Stimulated activated CD4-positive, alpha-beta T cell treated with anti-CD3 and anti-CD28 coated beads, TNF-alpha, amount 100 ng/mL, for 24 hours (primary cell): ENCODE data around the gene HPS6.

Source experiments
- DNase-seq, 3 experiments: peaks; one replicate each; pipeline ENCODE4 v3.0.0-alpha.2; 2020; ENCODE audit warnings: low read depth in 3 of 3

The HPS6 gene

GRCh38 chr10:102068216-102068615, 3.1 kb downstream of the HPS6 start:
- no peak for DNase-seq

DNA sequence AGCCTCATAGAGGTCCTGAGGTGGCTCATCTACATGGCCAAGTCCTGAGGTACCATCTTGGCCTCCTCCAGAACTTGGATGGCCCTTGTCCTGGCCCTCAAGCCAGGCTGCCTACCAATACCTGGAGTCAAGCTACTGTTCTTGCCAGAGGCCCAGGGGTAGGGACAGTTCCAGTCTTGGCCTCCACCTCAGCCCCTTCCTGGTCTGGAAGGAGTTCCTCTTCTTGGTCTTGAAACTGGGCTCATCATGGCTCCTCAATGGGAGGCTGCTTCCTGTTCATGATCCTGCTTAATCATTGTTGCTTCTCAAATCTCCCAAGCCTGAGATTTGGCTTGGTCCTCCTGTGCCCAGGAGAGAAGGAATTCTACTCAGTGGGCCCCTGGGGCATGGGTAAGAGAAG, 3.9 kb downstream of the HPS6 start:
- no peak for DNase-seq

DNA sequence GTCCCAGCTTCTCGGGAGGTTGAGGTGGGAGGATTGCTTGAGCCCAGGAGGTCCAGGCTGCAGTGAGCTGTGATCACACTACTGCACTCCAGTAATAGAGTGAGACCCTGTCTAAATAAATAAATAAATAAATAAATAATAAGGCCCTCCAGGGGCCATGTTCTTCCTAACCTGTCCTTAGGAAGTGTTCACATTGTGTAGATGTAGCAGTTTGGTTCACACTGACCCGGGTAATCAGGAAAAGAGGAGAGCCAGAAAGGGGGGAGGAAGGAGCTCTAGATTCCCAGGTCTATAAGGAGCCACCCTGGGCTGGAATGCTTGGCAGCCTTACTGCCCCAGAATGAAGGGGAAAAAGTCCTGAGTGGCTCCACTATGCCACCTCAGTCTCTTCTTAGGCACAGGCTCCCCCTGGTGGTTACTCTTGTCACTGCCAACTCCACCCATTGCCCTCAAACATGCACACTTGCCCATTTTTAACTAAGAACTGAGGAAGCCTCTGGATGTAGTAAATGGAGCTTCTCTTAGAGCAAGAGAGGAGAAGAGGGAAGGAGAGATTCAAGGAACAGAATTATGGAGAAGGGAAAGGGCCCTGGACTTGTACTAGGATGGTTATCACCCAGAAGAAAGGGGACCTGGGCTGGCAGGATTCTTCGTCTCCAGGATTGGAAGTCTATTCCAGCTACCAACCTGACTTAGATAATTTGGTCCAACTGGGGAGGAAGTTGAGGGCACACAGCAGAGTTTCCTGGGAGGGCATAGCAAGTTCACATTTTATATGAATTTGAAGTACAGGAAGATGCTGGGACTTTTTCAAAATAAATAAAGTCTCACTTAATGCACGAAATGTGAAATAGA, 7.8 kb downstream of the HPS6 start:
- peak; percentile 58 to 79 (median 76) for DNase-seq

DNA sequence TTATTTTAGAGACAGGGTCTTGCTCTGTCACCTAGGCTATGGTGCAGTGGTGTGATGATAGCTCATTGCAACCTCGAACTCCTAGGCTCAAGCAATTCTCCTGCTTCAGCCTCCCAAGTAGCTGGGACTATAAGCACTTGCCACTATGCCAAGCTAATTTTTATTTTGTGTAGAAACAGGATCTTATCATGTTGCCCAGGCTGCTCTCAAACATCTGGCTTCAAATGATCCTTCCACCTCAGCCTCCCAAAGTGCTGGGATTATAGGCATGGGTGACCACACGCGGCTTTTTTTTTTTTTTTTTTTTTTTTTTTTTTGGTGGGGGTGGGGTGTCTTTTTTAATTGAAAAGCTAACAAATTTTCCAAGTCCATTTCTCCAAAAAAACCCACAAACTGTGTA, 18.4 kb downstream of the HPS6 start:
- no peak for DNase-seq

GRCh38 chr10:102085336-102085735, 20.2 kb downstream of the HPS6 start:
- DNase-seq: no peak

DNA sequence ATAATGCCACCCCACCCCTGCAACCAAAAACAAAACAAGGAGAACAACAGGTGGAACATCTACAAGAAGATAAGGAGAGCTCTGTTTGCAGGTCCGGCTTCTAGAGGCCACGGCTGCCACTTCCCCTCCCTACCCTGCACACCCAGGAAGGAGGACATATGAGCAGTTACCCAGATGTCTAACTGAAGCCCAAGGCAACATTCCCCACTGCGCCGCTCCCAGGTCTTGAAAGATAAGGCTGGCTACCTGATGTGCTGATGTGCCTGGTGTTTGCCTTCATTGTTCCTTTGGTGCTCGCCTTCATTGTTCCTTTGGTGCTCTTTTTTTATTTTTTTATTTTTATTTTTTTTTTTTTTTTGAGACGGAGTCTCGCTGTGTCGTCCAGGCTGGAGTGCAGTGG, 21.0 kb downstream of the HPS6 start:
- DNase-seq: no peak

DNA sequence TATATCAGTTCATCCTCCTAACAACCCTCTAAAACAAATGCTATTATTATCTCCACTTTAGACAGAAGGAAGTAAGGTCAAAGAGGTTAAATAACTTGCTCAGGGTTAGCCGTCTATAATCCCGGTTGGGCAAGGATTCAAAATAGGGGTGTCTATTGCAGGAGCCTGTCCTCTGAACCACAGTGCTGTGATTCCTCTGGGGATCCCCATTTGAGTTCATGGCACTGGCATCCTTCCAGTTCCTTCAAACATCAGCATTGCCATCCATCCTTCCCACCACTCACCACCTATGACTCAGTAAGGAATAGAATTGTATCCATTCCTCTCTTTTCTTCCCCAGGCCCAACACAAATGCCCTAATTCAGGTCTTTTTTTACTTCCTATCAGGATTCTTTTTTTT, 25.6 kb downstream of the HPS6 start:
- DNase-seq: no peak

GRCh38 chr10:102096449-102096848, 31.3 kb downstream of the HPS6 start:
- DNase-seq: no peak

- no peak for DNase-seq
These were observed 36.0 kb downstream of the HPS6 start for GRCh38 chr10:102101152-102101551.

GRCh38 chr10:102102421-102102820, 37.3 kb downstream of the HPS6 start:
- no peak for DNase-seq

DNA sequence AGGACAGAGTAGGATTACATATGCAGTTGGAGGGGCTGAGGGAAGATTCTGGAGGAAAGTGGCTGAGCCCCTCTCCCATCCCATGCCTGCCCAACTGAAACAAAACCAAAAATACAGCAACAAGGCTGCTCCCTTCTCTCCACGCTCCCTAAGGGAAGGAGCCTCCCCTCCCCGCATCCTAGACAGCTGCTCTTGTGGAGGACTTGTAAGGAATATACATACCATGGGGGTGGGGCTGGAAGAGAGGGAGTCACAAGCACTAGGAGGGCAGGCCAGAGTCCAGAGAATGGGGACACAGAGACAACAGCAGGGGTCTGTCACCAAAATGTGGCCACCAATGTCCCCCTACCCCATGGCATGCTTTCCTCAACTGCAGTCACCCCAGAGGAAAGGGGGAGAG, 41.8 kb downstream of the HPS6 start:
- no peak for DNase-seq

DNA sequence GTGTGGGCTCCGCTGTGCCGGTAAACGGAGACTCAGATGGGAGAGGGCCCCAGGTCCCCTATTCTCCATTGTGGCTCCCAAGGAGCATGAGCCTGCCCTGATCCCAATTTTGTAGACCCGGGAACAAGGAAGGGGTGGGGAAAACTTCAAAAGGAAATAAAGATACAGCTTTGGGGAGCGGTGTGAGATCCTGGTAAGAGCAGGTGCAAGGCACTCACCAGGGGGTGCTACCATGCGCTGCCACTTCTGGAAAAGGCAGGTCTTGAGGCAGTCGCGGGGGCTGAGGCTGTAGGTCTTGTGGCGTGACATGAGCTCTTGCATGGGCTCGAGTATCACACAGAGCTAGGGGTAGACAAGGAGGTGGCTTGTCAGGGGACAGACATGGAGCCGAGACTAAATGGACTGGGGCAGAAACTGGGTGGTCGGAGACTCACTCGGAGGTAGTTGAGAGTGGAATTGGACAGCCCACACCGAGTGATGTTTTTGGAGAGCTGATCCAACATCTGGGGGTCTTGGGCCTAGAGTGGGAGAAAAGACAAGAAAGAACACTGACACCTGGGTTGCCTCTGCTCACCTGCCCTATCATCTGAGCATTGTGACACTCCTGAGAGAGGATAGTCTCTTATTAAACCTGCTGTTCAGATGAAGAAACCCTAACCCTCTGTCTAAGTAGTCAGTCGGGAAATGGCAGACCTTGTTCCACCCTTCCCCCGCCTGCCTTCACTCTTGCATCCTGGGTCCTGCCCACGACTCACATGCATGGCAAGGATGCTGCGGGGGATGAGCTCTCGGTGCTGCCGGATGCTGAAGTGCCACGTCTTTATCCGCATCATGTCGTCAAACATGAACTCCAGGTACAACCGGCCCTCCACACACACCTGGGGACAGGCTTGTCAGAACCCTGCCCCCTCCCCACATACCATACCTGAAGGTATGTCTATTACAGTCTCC, 44.3 kb downstream of the HPS6 start:
- no peak for DNase-seq

DNA sequence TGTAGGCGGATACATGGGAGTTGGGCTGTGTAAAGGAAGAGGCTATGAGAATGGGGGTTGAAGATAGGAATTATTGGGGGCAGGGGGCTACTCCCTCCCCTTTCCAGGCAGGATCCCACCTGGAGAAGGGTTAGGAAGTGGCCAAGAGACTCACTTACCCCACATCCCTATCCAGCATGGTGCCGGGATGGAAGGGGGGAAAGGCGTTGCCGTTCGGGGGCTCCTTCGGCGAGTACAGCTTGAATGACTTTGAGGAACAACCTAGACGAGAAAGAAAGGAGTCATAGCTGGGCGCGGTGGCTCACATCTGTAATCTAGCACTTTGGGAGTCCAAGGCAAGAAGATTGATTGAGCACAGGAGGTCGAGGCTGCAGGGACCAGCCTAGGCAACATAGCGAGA, 46.1 kb downstream of the HPS6 start:
- no peak for DNase-seq

GRCh38 chr10:102112210-102112817, 47.2 kb downstream of the HPS6 start:
- DNase-seq: no peak

DNA sequence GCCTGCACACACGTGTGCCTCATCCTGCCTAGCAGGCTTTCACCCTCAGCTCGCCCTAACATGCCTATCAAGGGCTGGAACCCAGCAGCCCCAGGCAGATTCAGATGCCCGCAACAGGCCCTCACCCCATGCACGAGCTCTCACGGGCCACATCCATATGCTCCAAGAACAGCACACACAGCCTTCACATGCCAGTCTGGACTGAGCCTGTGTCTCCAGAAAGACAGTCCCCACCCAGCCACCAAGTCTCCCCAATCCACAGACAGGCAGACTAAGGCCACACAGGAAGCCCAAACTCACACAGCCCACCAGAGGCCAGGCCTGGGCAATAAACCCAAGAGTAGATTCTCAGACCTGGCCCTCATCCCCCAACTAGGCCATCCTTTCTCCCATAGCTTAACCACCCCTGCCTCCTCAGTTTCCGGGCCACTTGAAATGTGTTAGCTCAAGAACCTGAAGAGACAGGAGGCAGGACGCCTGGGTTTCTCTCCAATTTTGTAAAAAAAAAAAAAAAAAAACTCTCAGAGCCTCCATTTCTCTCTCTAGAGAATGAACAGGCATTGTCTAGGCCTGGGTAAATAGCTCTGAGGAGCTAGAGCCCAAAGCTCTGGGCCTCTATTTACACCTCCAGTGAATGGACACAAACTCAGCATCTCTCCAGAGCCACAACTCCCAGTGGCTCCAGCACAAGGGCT, 48.3 kb downstream of the HPS6 start:
- no peak for DNase-seq

DNA sequence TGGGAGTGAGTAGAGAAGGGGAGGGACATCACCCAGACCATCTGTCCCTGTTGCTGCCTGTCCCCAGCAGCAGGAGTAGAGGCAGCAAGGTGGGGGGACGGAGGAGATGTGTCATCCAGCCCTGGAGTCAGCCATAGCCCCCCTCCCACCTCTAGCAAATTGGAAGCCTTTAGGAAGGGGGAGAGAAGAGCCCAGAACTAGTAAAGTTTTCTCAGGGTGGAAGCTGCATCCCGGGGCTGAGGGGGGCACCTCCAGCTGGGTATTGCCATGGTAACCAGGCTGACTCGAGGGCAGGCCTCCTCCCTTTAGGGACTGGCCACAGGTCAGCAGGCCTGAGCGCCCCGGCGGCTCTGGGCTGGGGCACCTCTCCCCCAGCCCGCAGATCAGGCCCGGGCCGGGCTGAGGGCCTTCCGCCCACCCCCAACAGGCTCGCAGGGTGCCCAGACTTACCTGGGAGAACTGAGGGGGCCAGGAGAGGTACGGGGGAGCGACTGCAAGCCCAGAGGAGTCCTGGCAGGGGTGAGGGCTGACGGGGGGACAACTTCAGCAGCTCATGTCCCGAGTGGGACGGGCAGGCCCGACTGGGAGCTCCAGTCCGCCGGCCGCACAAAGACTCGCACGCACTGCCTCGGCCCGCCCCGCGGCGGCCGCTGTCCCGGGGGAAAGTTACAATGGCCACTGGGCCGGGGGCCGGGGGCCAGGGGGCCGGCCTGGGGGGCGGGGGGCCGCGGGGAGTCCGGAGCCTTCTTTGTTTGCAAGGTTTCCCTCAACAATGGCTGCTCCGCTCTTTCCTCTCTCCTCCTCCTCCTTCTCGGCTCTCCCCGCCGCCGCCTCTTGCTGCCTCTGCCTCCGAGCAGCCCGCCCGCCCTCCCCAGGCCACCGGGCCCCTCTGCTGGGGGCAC, 49.1 kb downstream of the HPS6 start:
- DNase-seq: no peak

GRCh38 chr10:102114861-102115618, 49.9 kb downstream of the HPS6 start:
- DNase-seq: peak; percentile 75 to 88 (median 85)

DNA sequence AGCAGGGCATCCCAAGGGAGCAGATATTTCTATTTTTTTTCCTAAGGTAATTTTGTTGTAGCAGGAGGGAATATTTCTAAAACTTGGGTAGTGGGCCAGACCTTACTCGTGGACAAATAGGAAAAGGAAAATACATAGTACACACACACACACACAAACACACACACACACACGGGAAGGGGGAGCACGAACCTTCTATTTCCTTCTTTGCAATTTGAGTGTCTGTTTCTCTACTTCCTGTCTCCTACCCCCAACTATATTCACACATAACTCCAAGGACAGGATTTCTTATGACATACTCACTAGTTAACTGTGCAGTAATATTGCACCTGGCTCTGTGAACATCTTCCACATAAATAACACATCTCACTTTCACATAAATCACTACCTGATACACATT, 50.6 kb downstream of the HPS6 start:
- no peak for DNase-seq

- DNase-seq: no peak
These were observed 51.5 kb downstream of the HPS6 start for GRCh38 chr10:102116656-102117055.
